Fibroblast of villous mesenchyme (primary cell): ENCODE data around the gene PDF. TPM values are rescaled to one million over a fixed set of nuclear protein-coding genes. Genes with fewer than 3 reads are reported as not detected.

Source experiments
- DNase-seq: peaks from one replicate; pipeline ENCODE4 v3.0.0-alpha.2; 2010; ENCODE audit warnings: low read depth
- H3K4me3 ChIP-seq: 2 replicates; pipeline ENCODE4 v1.5.1; 2011; ENCODE audit warnings: low read depth, mild to moderate bottlenecking, low read length
- total RNA-seq: library from RNA; depleted of rRNA; stranded (reverse); fragments of >200 nt; gene quantifications from 2 replicates; pipeline ENCODE4 v1.2.3, GENCODE V29; 2012
- TF ChIP-seq, protein P1 (sequence below): IDR thresholded peaks from 2 replicates; pipeline ENCODE4 v1.5.1; 2012; ENCODE audit warnings: low read depth, mild to moderate bottlenecking, low read length; ENCODE audit not compliant: insufficient read depth

PDF gene
- total RNA-seq, 1 donor, result 11.7 TPM

DNA sequence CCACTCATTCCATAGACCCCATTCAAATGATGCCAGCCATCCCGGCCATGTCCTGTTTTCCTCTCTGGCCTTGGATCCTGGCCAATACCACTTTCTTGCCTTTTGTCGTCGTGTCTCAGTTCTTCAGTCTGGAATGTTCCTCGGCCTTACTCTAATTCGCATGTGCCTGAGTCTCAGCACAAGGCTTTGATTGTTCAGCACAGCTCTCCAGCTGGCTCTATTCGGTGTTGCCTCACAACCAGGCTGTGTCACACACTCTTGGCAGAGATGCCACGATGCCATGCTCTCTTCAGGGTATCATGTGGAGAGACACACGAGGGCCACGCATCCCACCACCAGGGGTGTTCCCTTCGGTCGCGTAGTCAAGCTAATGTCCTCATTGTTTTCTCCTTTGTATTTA, 21.1 kb downstream of the PDF start:
- TF ChIP-seq, protein P1, sequence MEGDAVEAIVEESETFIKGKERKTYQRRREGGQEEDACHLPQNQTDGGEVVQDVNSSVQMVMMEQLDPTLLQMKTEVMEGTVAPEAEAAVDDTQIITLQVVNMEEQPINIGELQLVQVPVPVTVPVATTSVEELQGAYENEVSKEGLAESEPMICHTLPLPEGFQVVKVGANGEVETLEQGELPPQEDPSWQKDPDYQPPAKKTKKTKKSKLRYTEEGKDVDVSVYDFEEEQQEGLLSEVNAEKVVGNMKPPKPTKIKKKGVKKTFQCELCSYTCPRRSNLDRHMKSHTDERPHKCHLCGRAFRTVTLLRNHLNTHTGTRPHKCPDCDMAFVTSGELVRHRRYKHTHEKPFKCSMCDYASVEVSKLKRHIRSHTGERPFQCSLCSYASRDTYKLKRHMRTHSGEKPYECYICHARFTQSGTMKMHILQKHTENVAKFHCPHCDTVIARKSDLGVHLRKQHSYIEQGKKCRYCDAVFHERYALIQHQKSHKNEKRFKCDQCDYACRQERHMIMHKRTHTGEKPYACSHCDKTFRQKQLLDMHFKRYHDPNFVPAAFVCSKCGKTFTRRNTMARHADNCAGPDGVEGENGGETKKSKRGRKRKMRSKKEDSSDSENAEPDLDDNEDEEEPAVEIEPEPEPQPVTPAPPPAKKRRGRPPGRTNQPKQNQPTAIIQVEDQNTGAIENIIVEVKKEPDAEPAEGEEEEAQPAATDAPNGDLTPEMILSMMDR, result no peak
- no peak for DNase-seq
- H3K4me3 ChIP-seq, result no peak overlapping the region

DNA sequence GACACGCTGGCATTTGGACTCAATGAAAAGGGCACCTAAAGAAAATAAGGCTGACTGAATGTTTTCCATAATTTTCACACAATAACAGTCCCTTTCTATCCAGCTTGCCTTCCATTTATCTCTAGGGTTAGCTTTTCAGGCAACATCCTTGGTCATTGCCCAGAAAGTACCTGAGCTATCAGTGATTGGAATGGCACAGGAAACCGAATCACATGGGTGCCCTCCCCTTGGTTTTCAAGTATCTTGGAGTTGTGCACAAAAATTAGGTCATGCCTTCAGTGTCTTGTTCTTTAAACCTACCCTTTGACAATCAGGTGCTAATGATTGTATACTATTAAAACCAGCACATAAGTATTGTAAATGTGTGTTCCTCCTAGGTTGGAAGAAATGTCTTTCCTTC, 22.5 kb downstream of the PDF start:
- no peak overlapping the region for H3K4me3 ChIP-seq
- no peak for DNase-seq
- TF ChIP-seq, protein P1, result no peak

DNA sequence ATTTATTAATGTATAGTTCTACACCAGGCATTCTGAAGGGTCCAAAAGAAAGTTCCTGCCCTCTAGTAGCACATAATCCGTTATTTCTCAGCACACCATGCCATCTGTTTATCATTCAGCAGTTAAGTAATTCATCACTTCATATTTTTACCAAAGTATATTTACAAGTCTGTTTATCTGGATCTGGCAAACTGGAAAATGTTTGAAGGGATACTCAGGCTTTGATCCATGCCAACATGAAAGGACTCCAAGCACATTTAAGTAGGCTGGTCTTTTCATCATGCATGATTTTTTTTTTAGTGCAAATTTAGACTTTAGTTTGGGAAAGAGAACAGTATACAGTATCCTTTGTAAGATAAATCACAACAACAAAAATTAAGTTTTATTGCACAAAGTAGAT, 23.3 kb downstream of the PDF start:
- DNase-seq, result no peak
- no peak overlapping the region for H3K4me3 ChIP-seq
- TF ChIP-seq, protein P1, result no peak

DNA sequence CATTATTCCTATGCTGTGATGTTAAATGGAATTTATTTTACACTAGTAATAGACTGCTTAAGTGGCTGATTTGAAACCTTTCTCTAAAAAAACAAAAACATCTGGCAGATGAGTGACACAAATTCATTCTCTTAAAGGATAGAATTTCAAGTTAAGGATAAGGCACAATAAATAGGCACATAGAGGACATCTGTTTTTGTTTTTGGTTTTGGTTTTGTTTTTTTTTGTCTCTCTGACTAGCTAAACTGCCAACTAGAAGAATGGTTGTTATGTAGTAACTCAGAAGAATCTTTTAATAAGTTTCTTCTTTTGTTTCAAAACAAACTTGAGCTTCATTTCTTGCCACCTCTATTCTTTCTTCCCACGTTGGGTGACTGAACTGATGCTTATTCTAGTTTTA, 24.4 kb downstream of the PDF start:
- DNase-seq, result no peak
- no peak overlapping the region for H3K4me3 ChIP-seq
- TF ChIP-seq, protein P1, result no peak

DNA sequence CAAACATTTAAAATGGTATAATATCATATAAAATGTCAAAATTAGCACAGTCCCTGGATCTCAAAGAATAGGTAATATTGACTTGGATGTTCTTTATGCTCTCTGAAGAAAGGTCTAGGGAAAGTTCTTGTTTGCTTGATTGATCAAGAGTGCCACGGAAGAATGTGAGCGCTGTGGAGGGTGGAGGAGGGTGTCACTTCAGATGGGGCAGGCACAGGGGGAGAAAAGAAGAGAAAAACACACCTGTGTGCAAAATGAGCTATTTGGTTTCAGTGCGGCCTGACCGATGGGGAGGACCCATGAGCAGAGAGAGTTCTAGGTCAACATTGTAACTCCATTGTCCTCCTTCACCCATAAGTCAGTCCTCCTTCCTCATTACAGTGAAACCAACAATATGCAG, 28.1 kb downstream of the PDF start:
- TF ChIP-seq, protein P1, result no peak
- no peak for DNase-seq
- no peak overlapping the region for H3K4me3 ChIP-seq

DNA sequence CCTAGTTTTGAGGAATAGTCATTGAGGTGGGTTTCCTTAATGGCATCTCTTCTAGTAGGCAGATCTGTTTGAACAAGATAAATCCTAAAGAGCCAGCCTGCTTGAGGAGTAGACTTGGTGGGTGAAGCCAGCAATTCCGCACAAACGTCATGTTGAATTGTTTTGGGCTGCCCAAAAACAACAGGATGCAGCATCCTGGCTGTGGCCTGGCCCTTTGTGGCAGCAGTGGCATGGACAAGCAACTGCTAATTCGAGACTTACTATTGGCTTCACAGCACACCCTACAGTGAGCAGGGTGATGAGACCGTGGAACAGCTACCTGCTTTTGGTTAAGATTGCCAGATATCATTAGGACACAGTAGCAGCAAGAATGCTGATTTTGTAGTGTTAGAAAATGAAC, 28.5 kb downstream of the PDF start:
- no peak for DNase-seq
- no peak overlapping the region for H3K4me3 ChIP-seq
- TF ChIP-seq, protein P1, result no peak

DNA sequence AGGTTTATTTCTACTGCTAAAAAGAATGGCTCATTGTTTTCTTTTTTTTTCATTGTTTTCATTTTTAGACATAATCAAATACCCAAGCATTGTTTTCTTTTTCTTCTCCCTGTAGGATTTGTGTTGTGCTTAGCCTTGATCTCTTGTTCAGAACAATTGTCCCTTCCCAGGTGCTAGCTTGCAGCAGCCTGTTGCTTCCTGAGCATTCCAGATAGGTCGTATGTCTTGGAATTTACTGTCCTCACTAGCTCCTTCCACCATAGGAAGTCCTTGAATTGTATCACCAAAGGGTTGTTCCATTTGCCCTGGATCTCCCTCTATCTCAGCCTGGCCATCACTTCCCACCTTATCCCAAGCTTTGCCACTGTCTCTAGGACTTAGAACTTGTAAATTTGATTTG, 29.2 kb downstream of the PDF start:
- no peak for DNase-seq
- no peak overlapping the region for H3K4me3 ChIP-seq
- TF ChIP-seq, protein P1, result no peak
